IPS DF 6.9 (cell line): ENCODE measurements around the gene PROSER2.
A peak's percentile ranks its signal among the peaks of the same experiment; 100 is the strongest.

ENCODE experiments used
- DNase-seq: peaks from one replicate; pipeline ENCODE4 v3.0.0-alpha.2; 2013; ENCODE audit warnings: low read depth, low spot score
- H3K27ac ChIP-seq: one replicate; pipeline ENCODE4 v1.5.1; 2013; ENCODE audit warnings: low read length, control low read depth
- H3K27me3 ChIP-seq: 2 replicates; pipeline ENCODE4 v1.6.1; 2013; ENCODE audit warnings: mild to moderate bottlenecking, low read length; ENCODE audit not compliant: control insufficient read depth, insufficient read depth
- H3K36me3 ChIP-seq: 2 replicates; pipeline ENCODE4 v1.6.1; 2013; ENCODE audit warnings: low read length; ENCODE audit not compliant: control insufficient read depth, insufficient read depth
- H3K4me1 ChIP-seq: 2 replicates; pipeline ENCODE4 v1.6.1; 2013; ENCODE audit warnings: low read length; ENCODE audit not compliant: control insufficient read depth, insufficient read depth
- H3K4me3 ChIP-seq: 2 replicates; pipeline ENCODE4 v1.5.1; 2013; ENCODE audit warnings: mild to moderate bottlenecking, low read length
- H3K9me3 ChIP-seq: 2 replicates; pipeline ENCODE4 v1.6.1; 2013; ENCODE audit warnings: low read length, inconsistent platforms; ENCODE audit not compliant: control insufficient read depth, insufficient read depth
- WGBS: extraction: QIAGEN DNeasy Blood & Tissue Kit; methylation state at CpG from one replicate; pipeline ENCODE4 v1.1.7; 2013; ENCODE audit warnings: mixed read lengths, missing lambda C conversion rate; ENCODE audit not compliant: insufficient read length, insufficient coverage; 5-methylcytosine and 5-hydroxymethylcytosine counted together

PROSER2 gene

GRCh38 chr10:11823122-11823988, at the start of gene PROSER2:
TSS of gene PROSER2 (plus strand) at chr10:11823356. CDS start at chr10:11852078, 28,722 bp downstream.
- H3K27ac ChIP-seq, result no peak within 1 kb of the TSS

GRCh38 chr10:11773761-11774441, 49.3 kb upstream of the PROSER2 start:
- no CpG with 5 or more reads among the region's 14 CpGs for WGBS
- Histone ChIP-seq H3K27ac (no peak overlapping the region), H3K36me3 (no peaks in the 10 kb centered on the region), H3K9me3 (no peaks in the 10 kb centered on the region), H3K4me1 (no peaks in the 10 kb centered on the region), H3K4me3 (no peak overlapping the region), H3K27me3 (no peaks in the 10 kb centered on the region)
- DNase-seq, result no peak

More at GRCh38 chr10:11823122-11823988, at the start of gene PROSER2:
- Histone ChIP-seq H3K4me3 (peak within 1 kb of the TSS; percentile 55), H3K4me1 (no peaks in the 10 kb centered on the region), H3K27me3 (0 out of 2 replicates have a peak, but pooled peaks cover 1% of the 10 kb centered on the region), H3K36me3 (no peaks in the 10 kb centered on the region), H3K9me3 (no peaks in the 10 kb centered on the region)
- DNase-seq, result no peak
- no CpG with 5 or more reads among the region's 114 CpGs for WGBS

GRCh38 chr10:11775412-11775811, 47.7 kb upstream of the PROSER2 start:
- no peaks in the 10 kb centered on the region for H3K9me3 ChIP-seq
- H3K36me3 ChIP-seq, result no peaks in the 10 kb centered on the region
- no peaks in the 10 kb centered on the region for H3K4me1 ChIP-seq
- no peak overlapping the region for H3K4me3 ChIP-seq
- H3K27me3 ChIP-seq, result no peaks in the 10 kb centered on the region
- no CpG with 5 or more reads among the region's 5 CpGs for WGBS
- no peak overlapping the region for H3K27ac ChIP-seq
- DNase-seq, result no peak

GRCh38 chr10:11776080-11776479, 47.1 kb upstream of the PROSER2 start:
- H3K4me1 ChIP-seq, result no peaks in the 10 kb centered on the region
- no peaks in the 10 kb centered on the region for H3K36me3 ChIP-seq
- WGBS, result no CpG with 5 or more reads among the region's 3 CpGs
- DNase-seq, result no peak
- no peaks in the 10 kb centered on the region for H3K9me3 ChIP-seq
- no peak overlapping the region for H3K27ac ChIP-seq
- no peaks in the 10 kb centered on the region for H3K27me3 ChIP-seq
- H3K4me3 ChIP-seq, result no peak overlapping the region

- WGBS, result no CpG with 5 or more reads among the region's 6 CpGs
- no peaks in the 10 kb centered on the region for H3K27me3 ChIP-seq
- H3K4me3 ChIP-seq, result no peak overlapping the region
- H3K36me3 ChIP-seq, result no peaks in the 10 kb centered on the region
- H3K27ac ChIP-seq, result no peak overlapping the region
- no peaks in the 10 kb centered on the region for H3K9me3 ChIP-seq
- no peak for DNase-seq
- no peaks in the 10 kb centered on the region for H3K4me1 ChIP-seq
Observed at GRCh38 chr10:11781114-11781513, 42.0 kb upstream of the PROSER2 start.

- no CpG with 5 or more reads among the region's 18 CpGs for WGBS
- H3K27ac ChIP-seq, result no peak overlapping the region
Observed at GRCh38 chr10:11782793-11783557, 40.2 kb upstream of the PROSER2 start.

GRCh38 chr10:11783558-11783865, 39.6 kb upstream of the PROSER2 start:
- DNase-seq, result no peak
- H3K4me1 ChIP-seq, result no peaks in the 10 kb centered on the region
- no peaks in the 10 kb centered on the region for H3K9me3 ChIP-seq
- WGBS, result no CpG with 5 or more reads among the region's 7 CpGs
- no peak overlapping the region for H3K4me3 ChIP-seq
- H3K27ac ChIP-seq, result no peak overlapping the region
- H3K27me3 ChIP-seq, result no peaks in the 10 kb centered on the region
- no peaks in the 10 kb centered on the region for H3K36me3 ChIP-seq

More at GRCh38 chr10:11782793-11783557, 40.2 kb upstream of the PROSER2 start:
- no peak overlapping the region for H3K4me3 ChIP-seq
- H3K4me1 ChIP-seq, result no peaks in the 10 kb centered on the region
- H3K36me3 ChIP-seq, result no peaks in the 10 kb centered on the region
- DNase-seq, result no peak
- no peaks in the 10 kb centered on the region for H3K9me3 ChIP-seq
- no peaks in the 10 kb centered on the region for H3K27me3 ChIP-seq

- WGBS, result no CpG with 5 or more reads among the region's 9 CpGs
- Histone ChIP-seq H3K27ac (no peak overlapping the region), H3K27me3 (no peaks in the 10 kb centered on the region), H3K36me3 (no peaks in the 10 kb centered on the region), H3K4me1 (no peaks in the 10 kb centered on the region), H3K4me3 (no peak overlapping the region), H3K9me3 (no peaks in the 10 kb centered on the region)
- no peak for DNase-seq
Observed at GRCh38 chr10:11787374-11787773, 35.8 kb upstream of the PROSER2 start.

GRCh38 chr10:11787846-11788245, 35.3 kb upstream of the PROSER2 start:
- WGBS, result no CpG with 5 or more reads among the region's 10 CpGs
- Histone ChIP-seq H3K36me3 (no peaks in the 10 kb centered on the region), H3K4me1 (no peaks in the 10 kb centered on the region), H3K27ac (no peak overlapping the region), H3K27me3 (no peaks in the 10 kb centered on the region), H3K4me3 (no peak overlapping the region), H3K9me3 (no peaks in the 10 kb centered on the region)
- no peak for DNase-seq

- Histone ChIP-seq H3K4me1 (no peaks in the 10 kb centered on the region), H3K36me3 (no peaks in the 10 kb centered on the region), H3K9me3 (no peaks in the 10 kb centered on the region), H3K4me3 (no peak overlapping the region), H3K27me3 (no peaks in the 10 kb centered on the region), H3K27ac (no peak overlapping the region)
- DNase-seq, result no peak
- no CpG with 5 or more reads among the region's 2 CpGs for WGBS
Observed at GRCh38 chr10:11789306-11789705, 33.9 kb upstream of the PROSER2 start.
